GM12872 (cell line): ENCODE measurements around the gene SGF29.
A peak's percentile ranks its signal among the peaks of the same experiment; 100 is the strongest.

Source experiments
- TF ChIP-seq, protein P1 (sequence below): IDR thresholded peaks from 3 replicates; pipeline ENCODE4 v1.5.1; 2011; ENCODE audit warnings: low read depth, mild to moderate bottlenecking, low read length, moderate library complexity; ENCODE audit not compliant: insufficient read depth

The SGF29 gene

DNA sequence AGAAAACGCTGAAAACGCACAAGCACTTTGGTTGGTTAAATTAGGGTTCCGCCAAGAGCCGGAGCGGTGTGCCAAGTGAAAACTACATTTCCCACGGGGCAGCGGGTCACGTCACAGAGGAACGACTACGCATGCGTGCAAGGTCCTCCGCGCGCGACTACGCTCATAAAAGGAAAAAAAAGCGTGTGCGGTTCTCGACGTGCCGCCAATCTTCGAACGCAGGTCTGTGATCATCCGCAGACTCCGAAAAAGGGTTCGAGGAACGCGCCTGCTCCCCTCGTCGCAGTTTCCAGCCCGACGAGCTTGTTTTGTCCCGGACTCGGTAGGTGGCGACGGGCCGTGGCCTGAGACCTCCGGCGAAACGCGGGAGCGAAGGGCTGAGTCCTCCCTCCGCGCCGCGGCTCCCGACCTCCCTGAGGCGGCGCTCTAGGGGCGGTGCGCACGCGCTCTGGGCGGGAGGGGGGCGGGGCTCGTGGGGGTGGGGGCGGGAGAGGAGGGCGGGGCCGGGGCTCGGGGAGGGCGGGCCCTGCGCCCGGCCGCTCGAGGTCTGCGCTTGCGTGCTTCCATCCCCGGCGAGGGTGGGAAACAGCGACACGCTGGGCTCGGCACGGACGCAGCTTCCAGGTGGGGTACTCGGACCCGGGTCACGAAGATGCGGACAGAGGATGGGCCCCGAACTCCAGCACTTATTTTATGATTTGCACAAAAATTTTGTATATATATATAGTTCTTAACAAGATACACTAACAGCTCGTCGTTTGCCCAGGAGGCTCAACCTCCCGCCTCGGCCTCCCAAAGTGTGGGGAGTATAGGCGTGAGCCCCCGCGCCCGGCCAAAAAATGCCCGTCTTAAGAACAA, at the start of gene SGF29:
TSS of gene SGF29 (plus strand) at position 145 of the 858 bp plus-strand sequence. CDS start 27,150 bp downstream, outside the sequence.
- TF ChIP-seq, protein P1, sequence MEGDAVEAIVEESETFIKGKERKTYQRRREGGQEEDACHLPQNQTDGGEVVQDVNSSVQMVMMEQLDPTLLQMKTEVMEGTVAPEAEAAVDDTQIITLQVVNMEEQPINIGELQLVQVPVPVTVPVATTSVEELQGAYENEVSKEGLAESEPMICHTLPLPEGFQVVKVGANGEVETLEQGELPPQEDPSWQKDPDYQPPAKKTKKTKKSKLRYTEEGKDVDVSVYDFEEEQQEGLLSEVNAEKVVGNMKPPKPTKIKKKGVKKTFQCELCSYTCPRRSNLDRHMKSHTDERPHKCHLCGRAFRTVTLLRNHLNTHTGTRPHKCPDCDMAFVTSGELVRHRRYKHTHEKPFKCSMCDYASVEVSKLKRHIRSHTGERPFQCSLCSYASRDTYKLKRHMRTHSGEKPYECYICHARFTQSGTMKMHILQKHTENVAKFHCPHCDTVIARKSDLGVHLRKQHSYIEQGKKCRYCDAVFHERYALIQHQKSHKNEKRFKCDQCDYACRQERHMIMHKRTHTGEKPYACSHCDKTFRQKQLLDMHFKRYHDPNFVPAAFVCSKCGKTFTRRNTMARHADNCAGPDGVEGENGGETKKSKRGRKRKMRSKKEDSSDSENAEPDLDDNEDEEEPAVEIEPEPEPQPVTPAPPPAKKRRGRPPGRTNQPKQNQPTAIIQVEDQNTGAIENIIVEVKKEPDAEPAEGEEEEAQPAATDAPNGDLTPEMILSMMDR = peak; percentile 33; the same call in 2 of the 3 replicates

DNA sequence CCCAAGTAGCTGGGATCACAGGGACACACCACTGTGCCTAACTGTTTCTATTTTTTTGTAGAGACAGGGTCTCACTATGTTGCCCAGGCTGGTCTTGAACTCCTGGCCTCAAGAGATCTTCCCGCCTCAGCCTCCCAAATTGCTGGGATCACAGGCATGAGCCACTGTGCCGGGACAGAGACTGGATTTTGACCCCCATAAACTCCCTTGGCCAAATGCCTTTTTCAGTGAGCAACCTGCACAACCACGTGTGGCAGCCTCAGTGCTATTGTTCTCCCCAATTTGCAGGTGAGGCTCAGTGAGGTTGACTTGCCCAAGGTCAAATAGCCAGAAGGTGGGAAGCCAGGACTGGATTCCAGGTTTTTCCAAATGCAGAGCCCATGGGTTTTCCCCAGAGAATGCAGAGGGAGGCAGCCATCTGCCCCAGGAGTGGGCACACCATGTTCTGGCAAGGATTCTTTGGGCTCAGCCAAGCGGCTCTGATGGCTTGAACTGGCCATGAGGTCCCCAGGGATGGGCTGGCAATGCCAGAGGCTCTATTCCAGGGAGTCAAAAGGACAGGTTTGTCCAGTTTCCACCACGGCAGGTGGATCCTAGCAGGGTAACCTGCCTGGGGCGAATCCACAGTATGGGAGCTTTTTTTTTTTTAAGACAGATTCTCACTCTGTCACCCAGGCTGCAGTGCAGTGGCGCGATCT, 48.9 kb upstream of the SGF29 start:
- TF ChIP-seq, protein P1 = no peak

DNA sequence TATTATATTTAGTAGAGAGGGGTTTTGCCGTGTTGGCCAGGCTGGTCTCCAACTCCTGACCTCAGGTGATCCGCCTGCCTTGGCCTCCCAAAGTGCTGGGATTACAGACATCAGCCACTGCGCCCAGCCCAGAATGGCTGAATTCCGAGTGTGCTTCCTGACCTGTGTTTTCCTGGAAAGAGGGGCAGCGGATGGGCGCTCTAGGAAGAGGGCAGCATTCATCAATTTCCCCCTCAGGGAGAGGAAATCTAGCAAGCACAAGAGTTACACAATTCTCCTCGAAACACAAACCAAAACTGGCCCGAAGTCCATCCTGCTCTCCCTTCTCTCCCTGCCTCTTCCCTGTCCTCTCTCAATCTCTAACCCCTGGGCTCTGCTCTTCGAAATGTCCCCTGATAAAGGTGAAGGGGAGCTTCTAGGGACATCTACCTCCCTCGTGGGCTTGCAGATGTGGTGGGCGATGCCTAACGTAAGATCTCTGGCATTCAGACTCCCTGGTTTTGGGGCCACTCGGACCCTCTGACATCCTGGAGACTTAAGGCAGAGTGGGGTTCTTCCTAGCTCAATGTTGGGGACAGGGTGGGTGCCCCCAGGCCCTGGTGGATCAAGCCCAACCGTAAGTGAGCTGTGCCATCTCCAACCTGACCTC, 48.1 kb upstream of the SGF29 start:
- TF ChIP-seq, protein P1 = no peak

DNA sequence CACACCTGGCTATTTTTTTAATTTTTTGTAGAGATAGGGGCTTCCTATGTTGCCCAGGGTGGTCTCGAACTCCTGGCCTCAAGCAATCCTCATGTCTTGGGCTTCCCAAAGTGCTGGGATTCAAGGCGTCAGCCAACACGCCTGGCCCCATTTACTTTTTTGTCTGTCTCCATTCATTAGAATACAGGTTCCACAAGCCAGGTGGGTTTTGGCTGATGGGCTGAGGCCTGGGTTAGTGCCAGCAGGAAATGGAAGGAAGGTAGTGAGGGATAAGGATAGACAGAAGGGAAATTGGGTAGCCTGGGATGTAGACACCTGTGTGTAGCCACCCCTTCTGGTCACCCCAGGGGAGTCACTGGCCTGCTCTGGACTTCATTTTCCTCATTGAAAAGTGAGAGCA, 42.7 kb upstream of the SGF29 start:
- TF ChIP-seq, protein P1 = no peak

DNA sequence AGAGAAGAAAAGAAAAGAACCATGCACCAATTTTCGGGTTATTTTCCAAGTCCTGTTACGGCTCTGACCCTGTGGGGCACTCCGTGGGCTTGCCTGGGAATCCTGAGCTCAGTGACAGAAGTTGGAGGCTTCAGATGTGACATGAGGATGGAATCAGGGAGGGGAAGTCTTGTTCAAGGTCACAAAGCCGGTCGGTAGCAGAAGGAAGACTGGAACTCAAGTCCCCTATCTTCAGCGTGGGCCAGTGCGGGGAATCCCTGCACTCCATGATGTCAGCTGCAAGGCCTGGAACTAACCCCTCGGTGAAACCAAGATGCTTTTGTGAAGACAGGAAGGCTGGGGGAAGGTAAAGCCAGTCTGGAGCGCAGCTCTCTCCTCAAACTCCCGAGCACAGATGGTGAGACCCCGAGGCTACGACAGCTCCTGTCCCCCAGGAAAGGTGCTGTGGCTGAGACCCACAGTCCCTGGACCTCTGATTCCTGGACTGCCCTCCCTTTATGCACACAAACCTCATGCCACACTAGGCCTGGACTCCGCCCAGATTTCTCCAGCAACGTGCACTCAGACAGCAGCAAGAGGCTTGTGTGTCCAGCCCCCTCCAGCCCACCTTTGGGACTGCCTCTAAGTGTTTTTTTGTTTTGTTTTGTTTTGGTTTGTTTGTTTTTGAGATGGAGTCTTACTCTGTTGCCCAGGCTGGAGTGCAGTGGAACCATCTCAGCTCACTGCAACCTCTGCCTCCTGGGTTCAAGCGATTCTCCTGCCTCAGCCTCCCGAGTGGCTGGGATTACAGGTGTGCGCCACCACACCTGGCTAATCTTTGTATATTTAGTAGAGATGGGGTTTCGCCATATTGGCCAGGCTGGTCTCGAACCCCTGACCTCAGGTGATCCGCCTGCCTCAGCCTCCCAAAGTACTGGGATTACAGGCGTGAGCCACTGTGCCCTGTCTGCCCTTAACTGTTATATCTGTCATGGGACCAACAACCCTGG, 41.6 kb upstream of the SGF29 start:
- TF ChIP-seq, protein P1 = no peak

DNA sequence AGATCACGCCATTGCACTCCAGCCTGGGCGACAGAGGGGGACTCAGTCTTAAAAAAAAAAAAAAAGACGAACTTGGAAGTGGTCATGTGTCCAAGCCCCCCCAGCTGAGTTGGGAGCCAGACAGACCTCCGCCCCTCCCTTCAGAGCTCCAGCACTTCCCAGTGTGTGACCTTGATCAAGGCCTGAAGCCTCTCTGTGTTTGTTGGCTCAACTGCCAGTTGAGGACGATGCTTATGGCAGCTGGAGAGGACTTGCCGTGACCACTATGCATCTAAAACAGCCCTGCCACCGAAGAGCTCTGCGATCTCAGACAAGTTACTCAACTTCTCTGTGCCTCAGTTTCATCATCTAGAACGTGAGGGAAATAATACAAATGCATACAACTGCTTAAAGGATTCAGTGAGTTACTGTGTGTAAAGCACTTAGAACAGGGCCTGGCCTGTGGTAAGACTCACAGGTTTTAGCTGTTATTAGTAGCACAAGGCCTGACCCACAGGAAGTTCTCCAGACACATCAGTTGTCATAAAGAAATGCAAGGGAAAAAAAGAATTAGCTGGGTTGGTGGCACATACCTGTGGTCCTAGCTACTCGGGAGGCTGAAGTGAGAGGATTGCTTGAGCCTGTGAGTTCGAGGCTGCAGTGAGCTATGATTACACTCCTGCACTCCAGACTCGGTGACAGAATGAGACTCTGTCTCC, 40.1 kb upstream of the SGF29 start:
- TF ChIP-seq, protein P1 = no peak
